Liver (tissue), 3 donors: ENCODE results near the gene DDB1.

Experiments
- ATF3 ChIP-seq: IDR thresholded peaks from 2 replicates; pipeline ENCODE4 v1.6.1; 2016; ENCODE audit warnings: antibody characterized with exemption
- CTCF ChIP-seq: fragments of 150-350 bp; IDR thresholded peaks from 2 replicates; pipeline ENCODE4 v1.5.1; 2017; ENCODE audit warnings: improper control_type of control experiment, low read depth, low read length; ENCODE audit not compliant: missing input control
- GABPA ChIP-seq, 2 donors: IDR thresholded peaks in 1 of 2; conservative IDR thresholded peaks in 1 of 2; 2 replicates each; pipeline ENCODE4 v1.6.1; 2016; ENCODE audit warnings: antibody characterized with exemption in 2 of 2, mild to moderate bottlenecking in 1 of 2, moderate library complexity in 1 of 2
- RAD21 ChIP-seq, 2 donors: IDR thresholded peaks; 2 replicates each; pipeline ENCODE4 v1.6.1; 2016; ENCODE audit warnings: antibody characterized with exemption in 2 of 2, mild to moderate bottlenecking in 2 of 2
- REST ChIP-seq: IDR thresholded peaks from 2 replicates; pipeline ENCODE4 v1.6.1; 2016; ENCODE audit warnings: antibody characterized with exemption, mild to moderate bottlenecking
- TAF1 ChIP-seq: conservative IDR thresholded peaks from 2 replicates; pipeline ENCODE4 v1.6.1; 2016; ENCODE audit warnings: antibody characterized with exemption, mild to moderate bottlenecking
- donor health status: healthy.
- donor health status: healthy.

DNA sequence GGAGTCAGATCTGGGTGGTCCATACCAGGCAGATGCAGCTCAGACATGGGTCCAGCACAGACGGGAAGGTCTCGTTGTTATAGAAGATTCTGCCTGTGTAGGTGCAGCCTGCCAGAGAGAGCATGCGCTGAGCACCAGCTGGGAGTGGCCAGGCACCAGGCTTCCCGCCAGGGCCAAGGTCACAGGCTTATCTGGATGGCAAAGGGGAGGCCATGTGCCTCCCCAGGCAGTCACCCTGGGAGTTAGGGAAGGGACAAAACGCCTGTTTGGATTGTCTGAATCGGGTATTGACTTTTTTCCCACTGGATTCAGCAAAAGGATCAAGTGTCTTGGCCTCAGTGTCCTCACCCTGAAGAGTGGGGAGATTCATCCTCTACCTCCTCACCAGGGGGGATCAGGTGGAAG is 65.5 kb downstream of the DDB1 start:
- TF ChIP-seq CTCF, result no peak
- TF ChIP-seq REST, result peak; percentile 71
- TF ChIP-seq GABPA (IDR thresholded peaks at IDR 0.05 in 1 of 2, conservative IDR thresholded peaks at IDR 0.05 in 1 of 2), result no peak
- no peak for TF ChIP-seq TAF1
- TF ChIP-seq RAD21 (IDR thresholded peaks at IDR 0.05), result no peak
- TF ChIP-seq ATF3, result no peak
